Stomach smooth muscle (tissue), 2 donors: Measurements from ENCODE around the gene NAXE.
A peak's percentile ranks its signal among the peaks of the same experiment; 100 is the strongest.

ENCODE experiments used
- H3K27ac ChIP-seq: one replicate; pipeline ENCODE4 v1.7.0; 2013; ENCODE audit warnings: mild to moderate bottlenecking, low read length, inconsistent platforms
- H3K27me3 ChIP-seq, 2 donors: one replicate each; pipeline ENCODE4 v1.7.0; 2013; ENCODE audit warnings: low read length in 2 of 2; ENCODE audit not compliant: insufficient read depth in 2 of 2, control insufficient read depth in 1 of 2
- H3K36me3 ChIP-seq, 2 donors: one replicate each; pipeline ENCODE4 v1.7.0; 2013; ENCODE audit warnings: low read length in 2 of 2; ENCODE audit not compliant: control insufficient read depth in 2 of 2, insufficient read depth in 2 of 2
- H3K4me1 ChIP-seq: one replicate; pipeline ENCODE4 v1.7.0; 2013; ENCODE audit warnings: low read length; ENCODE audit not compliant: control insufficient read depth, insufficient read depth
- H3K4me3 ChIP-seq, 2 donors: one replicate each; pipeline ENCODE4 v1.7.0; 2013; ENCODE audit warnings: low read length in 2 of 2
- H3K9ac ChIP-seq, 2 donors: one replicate each; pipeline ENCODE4 v1.7.0; 2013; ENCODE audit warnings: low read length in 2 of 2, mild to moderate bottlenecking in 1 of 2
- H3K9me3 ChIP-seq, 2 donors: one replicate each; pipeline ENCODE4 v1.7.0; 2013; ENCODE audit warnings: low read length in 2 of 2; ENCODE audit not compliant: control insufficient read depth in 2 of 2
- donor health status: healthy.
- donor health status: Pancreatic carcinoma.

NAXE gene

DNA sequence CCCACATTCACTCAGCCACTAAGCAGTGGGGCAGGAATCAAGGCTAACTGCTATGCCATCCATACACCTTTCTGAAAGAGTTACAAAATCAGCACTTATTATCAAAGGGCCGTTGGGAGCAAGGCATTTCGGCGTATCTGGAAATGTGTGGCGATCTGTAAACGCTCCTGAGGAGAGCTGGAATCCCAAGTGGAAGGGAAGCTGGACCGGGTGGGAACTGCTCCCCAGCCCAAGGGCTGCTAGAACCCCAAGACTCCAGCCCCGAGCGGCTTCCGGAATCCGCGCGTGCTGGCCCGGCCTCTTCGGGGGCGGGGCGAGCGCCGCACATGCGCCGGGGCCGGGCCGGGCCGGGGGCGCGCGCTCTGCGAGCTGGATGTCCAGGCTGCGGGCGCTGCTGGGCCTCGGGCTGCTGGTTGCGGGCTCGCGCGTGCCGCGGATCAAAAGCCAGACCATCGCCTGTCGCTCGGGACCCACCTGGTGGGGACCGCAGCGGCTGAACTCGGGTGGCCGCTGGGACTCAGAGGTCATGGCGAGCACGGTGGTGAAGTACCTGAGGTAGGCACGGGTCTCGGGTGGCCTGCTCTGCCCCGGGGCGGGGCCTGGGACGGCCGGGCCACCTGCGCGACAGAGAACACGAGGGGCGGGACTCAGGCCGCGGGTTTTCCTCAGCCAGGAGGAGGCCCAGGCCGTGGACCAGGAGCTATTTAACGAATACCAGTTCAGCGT lies at the start of gene NAXE:
Gene NAXE (plus strand): TSS at position 345 of the 726 bp plus-strand sequence. CDS start 29 bp downstream, at position 374.
- no peaks in the 10 kb centered on the region for H3K27me3 ChIP-seq
- peak within 1 kb of the TSS; percentile 69 for H3K27ac ChIP-seq
- H3K36me3 ChIP-seq, result peaks cover 25 to 30% of the 10 kb centered on the region in 2 donors
- H3K9me3 ChIP-seq, result no peaks in the 10 kb centered on the region
- H3K4me3 ChIP-seq, result peak within 1 kb of the TSS; percentile 75 to 88
- H3K9ac ChIP-seq, result peak within 1 kb of the TSS; percentile 74 to 96
- peaks cover 14% of the 10 kb centered on the region for H3K4me1 ChIP-seq

DNA sequence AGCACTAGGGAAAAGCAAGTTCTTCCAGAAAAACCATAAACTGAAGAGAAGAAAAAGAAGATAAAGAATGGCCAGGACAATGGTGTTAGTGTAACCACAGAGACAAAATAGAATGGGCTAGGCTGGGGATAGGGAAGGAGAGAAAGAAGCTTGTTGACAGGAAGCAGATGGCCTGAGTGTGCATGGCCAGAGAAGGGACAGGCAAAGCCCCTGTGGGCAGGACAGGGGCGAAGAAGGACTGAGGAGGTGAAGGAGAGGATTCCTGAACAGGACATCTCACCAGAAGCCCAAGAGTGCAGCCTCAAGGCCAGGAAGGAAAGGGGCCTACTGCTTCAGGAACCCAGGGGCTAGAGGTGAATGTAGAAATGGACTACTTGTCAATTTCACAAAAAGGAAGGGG lies 48.5 kb upstream of the NAXE start:
- no peaks in the 10 kb centered on the region for H3K4me1 ChIP-seq
- no peak overlapping the region for H3K4me3 ChIP-seq
- no peaks in the 10 kb centered on the region for H3K27me3 ChIP-seq
- H3K27ac ChIP-seq, result no peak overlapping the region
- H3K9ac ChIP-seq, result no peak overlapping the region
- H3K36me3 ChIP-seq, result no peaks in the 10 kb centered on the region
- H3K9me3 ChIP-seq, result no peaks in the 10 kb centered on the region

- no peaks in the 10 kb centered on the region for H3K9me3 ChIP-seq
- no peak overlapping the region for H3K9ac ChIP-seq
- H3K27ac ChIP-seq, result no peak overlapping the region
- no peaks in the 10 kb centered on the region for H3K4me1 ChIP-seq
- no peak overlapping the region for H3K4me3 ChIP-seq
- no peaks in the 10 kb centered on the region for H3K27me3 ChIP-seq
- H3K36me3 ChIP-seq, result no peaks in the 10 kb centered on the region
Observed at GRCh38 chr1:156544592-156545102, 46.9 kb upstream of the NAXE start.

GRCh38 chr1:156546267-156546666 lies 45.3 kb upstream of the NAXE start:
- Histone ChIP-seq H3K4me3 (no peak overlapping the region), H3K9me3 (no peaks in the 10 kb centered on the region), H3K9ac (no peak overlapping the region), H3K27ac (no peak overlapping the region), H3K4me1 (no peaks in the 10 kb centered on the region), H3K36me3 (no peaks in the 10 kb centered on the region), H3K27me3 (no peaks in the 10 kb centered on the region)

DNA sequence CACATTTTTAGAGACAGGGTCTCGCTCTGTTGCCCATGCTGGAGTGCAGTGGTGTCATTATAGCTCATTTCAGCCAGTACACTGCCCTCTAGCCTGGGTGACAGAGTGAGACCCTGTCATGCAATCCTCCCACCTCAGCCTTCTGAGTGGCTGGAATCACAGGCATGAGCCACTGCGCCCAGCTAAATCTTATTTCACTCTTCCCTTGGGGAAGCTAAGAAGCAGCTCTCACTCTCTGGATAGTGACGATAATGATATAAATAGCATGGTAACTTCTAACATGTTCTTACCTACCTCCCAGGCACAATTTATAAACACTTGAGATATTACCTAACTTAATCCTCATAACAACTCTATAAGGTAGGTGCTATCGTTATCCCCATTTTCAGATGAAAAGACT lies 44.1 kb upstream of the NAXE start:
- Histone ChIP-seq H3K9me3 (no peaks in the 10 kb centered on the region), H3K36me3 (no peaks in the 10 kb centered on the region), H3K27ac (no peak overlapping the region), H3K9ac (no peak overlapping the region), H3K4me1 (no peaks in the 10 kb centered on the region), H3K27me3 (no peaks in the 10 kb centered on the region), H3K4me3 (no peak overlapping the region)

GRCh38 chr1:156547982-156548381 lies 43.6 kb upstream of the NAXE start:
- Histone ChIP-seq H3K27ac (no peak overlapping the region), H3K9ac (no peak overlapping the region), H3K36me3 (no peaks in the 10 kb centered on the region), H3K4me3 (no peak overlapping the region), H3K4me1 (no peaks in the 10 kb centered on the region), H3K27me3 (no peaks in the 10 kb centered on the region), H3K9me3 (no peaks in the 10 kb centered on the region)

DNA sequence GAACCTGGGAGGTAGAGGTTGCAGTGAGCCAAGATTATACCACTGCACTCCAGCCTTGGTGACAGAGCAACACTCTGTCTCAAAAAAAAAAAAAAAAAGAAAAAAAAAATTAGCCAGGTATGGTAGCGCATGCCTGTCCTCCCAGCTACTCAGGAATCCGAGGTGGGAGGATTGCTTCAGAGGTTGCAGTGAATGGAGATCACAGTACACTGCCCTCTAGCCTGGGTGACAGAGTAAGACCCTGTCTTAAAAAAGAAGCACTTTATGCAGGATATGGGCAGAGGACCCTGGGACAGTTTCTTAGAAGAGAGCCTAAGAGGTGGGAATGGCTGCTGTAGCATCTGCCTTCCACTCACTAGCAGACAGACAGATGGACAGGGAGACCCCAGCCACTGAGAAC lies 42.2 kb upstream of the NAXE start:
- Histone ChIP-seq H3K27me3 (no peaks in the 10 kb centered on the region), H3K4me3 (no peak overlapping the region), H3K4me1 (peaks cover 9% of the 10 kb centered on the region), H3K27ac (no peak overlapping the region), H3K9ac (no peak overlapping the region), H3K9me3 (no peaks in the 10 kb centered on the region), H3K36me3 (no peaks in the 10 kb centered on the region)

GRCh38 chr1:156549831-156550230 lies 41.7 kb upstream of the NAXE start:
- no peak overlapping the region for H3K4me3 ChIP-seq
- H3K4me1 ChIP-seq, result peaks cover 9% of the 10 kb centered on the region
- no peaks in the 10 kb centered on the region for H3K27me3 ChIP-seq
- no peaks in the 10 kb centered on the region for H3K36me3 ChIP-seq
- no peak overlapping the region for H3K9ac ChIP-seq
- H3K9me3 ChIP-seq, result no peaks in the 10 kb centered on the region
- H3K27ac ChIP-seq, result no peak overlapping the region

- Histone ChIP-seq H3K9ac (no peak overlapping the region), H3K27me3 (no peaks in the 10 kb centered on the region), H3K9me3 (no peaks in the 10 kb centered on the region), H3K36me3 (no peaks in the 10 kb centered on the region), H3K4me1 (peaks cover 9% of the 10 kb centered on the region), H3K27ac (no peak overlapping the region), H3K4me3 (no peak overlapping the region)
Observed at GRCh38 chr1:156550346-156550745, 41.2 kb upstream of the NAXE start.

DNA sequence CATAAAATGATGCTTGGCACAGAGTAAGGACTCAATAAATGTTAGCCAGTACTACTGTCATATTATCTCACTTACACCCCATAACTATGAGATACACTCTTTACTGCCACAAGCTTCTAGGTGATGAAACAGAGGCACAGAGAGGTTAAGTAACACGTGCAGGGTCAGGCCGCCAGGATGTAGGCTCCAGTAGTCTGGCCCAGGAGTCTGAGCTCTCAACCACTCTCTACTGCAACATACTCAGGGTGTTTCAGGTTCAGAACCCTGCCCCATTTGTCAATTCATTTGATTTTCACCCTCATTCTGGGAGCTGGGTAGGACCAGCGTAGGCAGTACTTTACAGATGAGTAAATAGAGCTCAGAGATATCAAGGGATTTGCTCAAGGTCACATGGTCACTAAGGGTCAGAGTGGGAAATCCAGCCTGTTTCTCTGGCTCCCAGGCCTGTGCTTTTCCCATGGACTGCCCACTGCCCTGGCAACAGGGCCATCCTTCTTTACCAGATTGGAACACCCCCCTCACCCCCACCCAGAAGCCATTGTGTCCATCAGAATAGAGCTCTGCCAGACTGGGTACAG lies 40.4 kb upstream of the NAXE start:
- Histone ChIP-seq H3K4me1 (peaks cover 9% of the 10 kb centered on the region), H3K9ac (no peak overlapping the region), H3K27ac (no peak overlapping the region), H3K36me3 (no peaks in the 10 kb centered on the region), H3K27me3 (no peaks in the 10 kb centered on the region), H3K9me3 (no peaks in the 10 kb centered on the region), H3K4me3 (no peak overlapping the region)

GRCh38 chr1:156551869-156552268 lies 39.7 kb upstream of the NAXE start:
- Histone ChIP-seq H3K9ac (no peak overlapping the region), H3K4me1 (peaks cover 9% of the 10 kb centered on the region), H3K27ac (no peak overlapping the region), H3K4me3 (no peak overlapping the region), H3K36me3 (no peaks in the 10 kb centered on the region), H3K27me3 (no peaks in the 10 kb centered on the region), H3K9me3 (no peaks in the 10 kb centered on the region)
